Ramos (cell line): ENCODE results near the gene ZNF628.

Experiments
- in situ Hi-C: fragments of 300-500 bp; cut with MboI; formaldehyde crosslinking; loops from one replicate; pipeline ENCODE4 v1.14.3; 2022; ENCODE audit warnings: low sequenced_read_pairs; ENCODE audit not compliant: unreplicated experiment

Gene ZNF628

DNA sequence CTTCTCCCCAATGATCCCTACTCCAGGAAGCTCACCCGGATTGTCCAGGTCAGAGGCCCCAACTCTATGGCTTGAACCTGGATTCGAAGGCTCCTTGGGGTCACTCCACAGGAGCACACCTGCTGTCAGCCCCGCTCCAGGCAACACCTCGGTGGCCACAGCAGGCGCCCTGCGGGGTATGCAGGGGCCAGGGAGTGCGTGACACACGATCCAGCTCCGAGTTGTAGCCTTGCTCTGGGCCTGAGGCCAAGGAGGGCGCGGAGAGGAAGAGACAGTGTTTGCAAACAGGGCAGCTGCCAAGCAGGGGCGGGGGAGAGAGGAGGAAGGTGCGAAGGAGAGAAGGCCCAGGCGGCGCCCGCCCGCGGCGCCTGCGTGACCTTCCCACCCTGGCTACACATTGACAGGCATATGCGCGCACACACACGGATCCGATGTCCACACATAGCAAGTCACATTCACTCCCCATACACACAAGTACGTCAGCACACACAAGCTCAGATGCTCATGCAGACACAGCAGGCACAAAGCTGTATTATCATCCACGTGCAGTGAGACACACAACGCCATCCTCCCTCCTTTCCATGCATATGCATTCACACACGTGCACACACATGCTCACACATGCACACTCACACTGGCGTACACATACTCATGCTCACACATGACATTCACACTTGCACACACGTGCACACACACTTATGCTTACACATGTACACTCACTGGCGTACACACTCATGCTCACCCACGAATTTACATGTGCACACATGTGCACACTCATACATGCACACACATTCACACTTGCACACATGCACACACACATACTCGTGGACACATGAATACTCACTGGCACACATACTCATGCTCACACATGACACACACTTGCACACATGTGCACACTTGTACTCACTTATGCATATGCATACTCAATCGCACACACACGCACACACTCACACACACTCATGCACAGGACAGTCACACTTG is 50.1 kb downstream of the ZNF628 start:
- in situ Hi-C loops = no loop called here

DNA sequence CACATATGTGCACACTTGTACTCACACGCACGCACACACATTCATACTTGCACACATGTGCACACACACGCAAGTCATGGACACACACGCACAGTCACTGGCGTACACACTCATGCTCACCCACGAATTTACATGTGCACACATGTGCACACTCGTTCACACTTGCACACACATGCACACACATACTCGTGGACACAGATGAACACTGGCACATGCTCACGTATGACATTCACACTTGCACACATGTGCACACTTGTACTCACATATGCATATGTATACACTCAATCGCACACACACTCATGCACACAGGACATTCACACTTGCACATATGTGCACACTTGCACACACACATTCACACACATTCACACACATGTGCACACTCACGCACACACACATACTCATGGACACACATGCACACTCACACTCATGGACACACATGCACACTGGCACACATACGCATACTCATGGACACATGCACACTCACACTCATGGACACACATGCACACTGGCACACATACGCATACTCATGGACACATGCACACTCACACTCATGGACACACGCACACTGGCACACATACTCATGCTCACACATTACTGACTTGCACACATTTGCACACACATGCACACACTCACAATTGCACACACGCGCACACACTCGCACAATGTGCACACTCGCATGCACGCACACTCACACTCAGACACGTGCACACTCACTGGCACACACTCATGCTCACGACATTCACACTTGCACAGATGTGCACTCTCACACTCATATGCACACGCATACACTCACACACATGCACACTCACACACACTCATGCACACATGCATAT is 51.0 kb downstream of the ZNF628 start:
- in situ Hi-C loops = no loop called here

DNA sequence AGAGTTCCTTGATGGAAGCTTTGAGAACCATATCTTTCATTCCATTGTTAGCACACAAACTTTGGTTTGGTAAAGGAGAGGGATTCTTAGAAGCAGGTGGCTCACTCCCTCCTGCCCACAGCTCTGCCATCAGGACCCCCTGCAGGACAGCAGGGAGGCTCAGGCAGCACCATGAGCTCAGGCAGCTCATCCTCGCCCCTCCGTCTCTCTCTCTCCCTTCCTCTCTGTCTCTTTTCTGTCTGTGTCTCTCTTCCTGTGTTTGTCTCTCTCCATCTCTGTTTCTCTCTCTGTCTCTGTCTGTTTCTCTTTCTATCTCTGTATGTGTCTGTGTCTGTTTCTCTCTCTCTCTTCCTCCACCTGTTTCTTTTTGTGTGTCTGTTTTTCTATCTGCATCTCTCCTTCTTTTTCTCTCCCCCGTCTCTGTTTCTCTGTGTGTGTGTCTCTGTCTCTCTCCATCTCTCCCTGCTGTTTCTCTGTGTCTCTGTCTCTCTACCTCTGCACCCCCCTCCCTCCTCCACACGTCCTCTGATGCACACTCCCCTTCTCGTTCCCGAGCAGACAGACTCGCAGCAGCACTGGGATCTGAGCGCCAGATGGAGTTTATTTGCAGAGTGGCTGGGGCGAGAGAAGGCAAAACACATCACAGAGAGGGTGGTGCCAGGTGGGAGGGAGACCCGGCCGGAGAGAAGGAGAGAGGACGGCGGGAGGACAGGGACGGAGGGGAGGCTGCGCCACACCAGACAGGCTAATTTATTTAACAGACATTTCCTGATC is 51.8 kb downstream of the ZNF628 start:
- in situ Hi-C loops = no loop called here

DNA sequence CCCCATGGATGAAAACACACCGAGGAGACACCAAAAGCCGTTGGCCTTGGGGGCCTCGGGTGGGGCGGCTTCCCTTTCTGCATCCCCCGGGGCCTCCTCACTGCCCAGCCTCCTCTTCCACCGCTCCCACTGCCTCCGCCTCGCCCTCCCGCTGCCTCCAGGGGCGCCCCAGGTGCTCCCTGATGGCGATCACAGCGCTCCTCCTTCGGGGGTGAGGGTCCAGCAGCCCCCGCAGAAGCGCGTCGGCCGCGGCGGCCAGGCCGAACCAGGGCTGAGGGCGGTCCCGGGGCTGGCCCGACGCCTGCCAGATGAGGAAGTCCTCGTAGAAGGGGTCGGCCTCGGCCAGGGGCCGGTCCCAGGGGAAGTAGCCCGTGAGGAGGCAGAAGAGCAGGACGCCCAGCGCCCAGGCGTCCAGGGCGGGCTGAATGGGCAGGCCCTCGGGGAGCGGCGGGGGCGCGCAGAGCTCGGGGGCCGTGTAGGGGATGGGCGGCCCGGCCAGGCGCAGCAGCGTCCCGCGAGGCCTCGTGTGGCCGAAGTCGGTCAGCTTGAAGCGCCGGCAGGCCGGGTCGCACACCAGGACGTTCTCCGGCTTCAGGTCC is 53.3 kb downstream of the ZNF628 start:
- in situ Hi-C loops = no loop called here

DNA sequence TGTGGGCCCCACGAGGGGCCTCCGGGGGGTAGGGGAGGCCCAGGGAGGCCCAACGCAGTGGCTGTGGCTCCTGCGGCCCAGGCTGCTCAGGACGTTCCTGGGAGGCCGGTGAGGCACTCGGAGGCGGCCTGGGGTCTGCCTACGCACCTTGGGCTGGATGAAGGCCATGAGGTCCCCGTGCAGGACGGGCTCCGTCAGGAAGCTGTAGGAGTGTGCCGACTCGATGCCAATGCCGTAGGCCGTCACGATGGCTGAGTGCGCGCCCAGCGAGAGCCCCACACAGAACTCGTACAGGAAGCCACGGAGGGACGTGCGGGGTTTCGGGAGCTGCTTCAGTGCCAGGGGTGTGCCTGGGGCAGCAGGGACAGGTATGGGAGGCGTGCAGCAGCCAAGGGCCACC is 54.6 kb downstream of the ZNF628 start:
- in situ Hi-C loops = no loop called here
